Measurements from ENCODE around the gene BLOC1S5. TPM values are rescaled to one million over a fixed set of nuclear protein-coding genes. Genes with fewer than 3 reads are reported as not detected.

The BLOC1S5 gene
- total RNA-seq, 3 donors from 2014 or later = 12.5 to 26.2 (median 16.6) TPM

DNA sequence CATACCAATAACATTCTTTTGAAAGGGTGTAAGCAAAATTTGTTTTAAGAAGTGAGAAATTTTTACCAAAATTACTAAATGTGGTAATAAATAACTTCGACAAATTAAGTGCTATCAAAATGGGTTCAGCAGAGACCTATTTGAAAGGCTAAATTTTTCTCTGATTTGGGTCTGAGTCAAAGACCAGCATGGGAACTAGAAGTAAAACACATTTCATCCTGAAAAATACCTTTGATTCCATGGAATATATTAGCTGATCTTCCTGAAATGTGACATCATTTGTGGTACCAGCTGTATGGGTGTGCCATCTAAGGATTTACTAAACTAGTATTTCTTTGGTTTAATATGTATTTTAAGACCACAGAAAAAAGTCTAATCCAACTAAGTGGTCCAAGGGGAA, 63.6 kb downstream of the BLOC1S5 start:
- intact Hi-C loops (cut with DNase I; ENCODE audit: low total_unique reads) = loop anchor here (2.0 kb wide), 1 partner anchor 58 kb away; no protein-coding TSS in a partner anchor

DNA sequence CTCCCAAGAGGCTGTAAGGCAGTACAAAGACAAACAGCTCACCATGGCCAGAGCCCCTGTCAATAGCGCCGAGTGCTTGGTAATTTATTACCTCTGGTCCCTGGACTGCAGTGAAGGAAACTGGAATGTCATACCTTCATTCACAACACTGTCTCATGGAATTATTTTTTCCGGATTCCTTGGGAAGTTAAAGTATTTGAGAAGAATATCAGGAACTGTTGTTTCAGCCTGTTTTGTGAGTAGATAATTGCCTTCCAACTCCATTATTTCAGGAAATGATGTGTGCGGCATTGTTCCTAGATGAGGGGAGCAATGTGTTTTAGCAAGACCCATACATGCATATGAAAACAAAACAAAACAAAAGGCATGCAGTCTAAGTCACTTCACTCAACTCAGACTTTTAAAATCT, 64.0 kb downstream of the BLOC1S5 start:
- Histone ChIP-seq H3K27ac (no peak overlapping the region), H3K36me3 (no peaks in the 10 kb centered on the region), H3K27me3 (no peaks in the 10 kb centered on the region), H3K9me3 (no peaks in the 10 kb centered on the region), H3K4me1 (no peaks in the 10 kb centered on the region), H3K4me3 (no peak overlapping the region)
- TF ChIP-seq POLR2AphosphoS5 (IDR thresholded peaks at IDR 0.05) (no peak), POLR2A (IDR thresholded peaks at IDR 0.05) (no peak)
- TF ChIP-seq, protein P1, sequence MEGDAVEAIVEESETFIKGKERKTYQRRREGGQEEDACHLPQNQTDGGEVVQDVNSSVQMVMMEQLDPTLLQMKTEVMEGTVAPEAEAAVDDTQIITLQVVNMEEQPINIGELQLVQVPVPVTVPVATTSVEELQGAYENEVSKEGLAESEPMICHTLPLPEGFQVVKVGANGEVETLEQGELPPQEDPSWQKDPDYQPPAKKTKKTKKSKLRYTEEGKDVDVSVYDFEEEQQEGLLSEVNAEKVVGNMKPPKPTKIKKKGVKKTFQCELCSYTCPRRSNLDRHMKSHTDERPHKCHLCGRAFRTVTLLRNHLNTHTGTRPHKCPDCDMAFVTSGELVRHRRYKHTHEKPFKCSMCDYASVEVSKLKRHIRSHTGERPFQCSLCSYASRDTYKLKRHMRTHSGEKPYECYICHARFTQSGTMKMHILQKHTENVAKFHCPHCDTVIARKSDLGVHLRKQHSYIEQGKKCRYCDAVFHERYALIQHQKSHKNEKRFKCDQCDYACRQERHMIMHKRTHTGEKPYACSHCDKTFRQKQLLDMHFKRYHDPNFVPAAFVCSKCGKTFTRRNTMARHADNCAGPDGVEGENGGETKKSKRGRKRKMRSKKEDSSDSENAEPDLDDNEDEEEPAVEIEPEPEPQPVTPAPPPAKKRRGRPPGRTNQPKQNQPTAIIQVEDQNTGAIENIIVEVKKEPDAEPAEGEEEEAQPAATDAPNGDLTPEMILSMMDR (IDR thresholded peaks at IDR 0.05) = no peak
- intact Hi-C loops (cut with DNase I; ENCODE audit: low total_unique reads) = loop anchor here (2.0 kb wide), 1 partner anchor 57 kb away; no protein-coding TSS in a partner anchor
- DNase-seq (ENCODE audit: low spot score in 2 of 2) = no peak

More for the DNA sequence above, 63.6 kb downstream of the BLOC1S5 start:
- no peaks in the 10 kb centered on the region for H3K4me1 ChIP-seq
- H3K9me3 ChIP-seq = no peaks in the 10 kb centered on the region
- no peaks in the 10 kb centered on the region for H3K27me3 ChIP-seq
- no peak for DNase-seq (ENCODE audit: low spot score in 2 of 2)
- no peaks in the 10 kb centered on the region for H3K36me3 ChIP-seq
- no peak overlapping the region for H3K27ac ChIP-seq
- TF ChIP-seq, protein P1 (IDR thresholded peaks at IDR 0.05) = no peak
- TF ChIP-seq POLR2A (IDR thresholded peaks at IDR 0.05) (no peak), POLR2AphosphoS5 (IDR thresholded peaks at IDR 0.05) (no peak)
- no peak overlapping the region for H3K4me3 ChIP-seq

DNA sequence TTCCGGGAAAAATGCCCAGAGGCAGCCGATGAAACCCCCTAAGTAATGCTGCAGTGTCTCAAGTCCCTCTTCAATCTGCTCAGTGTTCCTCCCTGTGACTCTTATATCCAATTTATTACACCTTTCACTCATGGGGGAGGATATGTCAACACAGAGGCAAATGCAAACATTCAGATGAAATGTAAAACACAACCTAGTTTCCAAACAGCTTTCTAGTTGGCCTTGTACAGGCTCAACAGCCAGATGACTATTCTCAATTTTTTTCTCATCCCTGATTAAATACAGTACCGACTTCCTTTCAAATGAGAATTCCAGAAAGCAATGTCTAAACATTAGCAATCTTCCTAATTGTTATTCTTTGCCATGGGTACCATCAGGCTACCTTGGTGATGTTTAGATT, 65.0 kb downstream of the BLOC1S5 start:
- no peak for TF ChIP-seq POLR2AphosphoS5 (IDR thresholded peaks at IDR 0.05)
- TF ChIP-seq, protein P1 (IDR thresholded peaks at IDR 0.05) = no peak
- no peak for TF ChIP-seq POLR2A (IDR thresholded peaks at IDR 0.05)
- Histone ChIP-seq H3K4me3 (no peak overlapping the region), H3K9me3 (no peaks in the 10 kb centered on the region), H3K27me3 (no peaks in the 10 kb centered on the region), H3K4me1 (no peaks in the 10 kb centered on the region), H3K27ac (no peak overlapping the region), H3K36me3 (no peaks in the 10 kb centered on the region)
- intact Hi-C loops (cut with DNase I; ENCODE audit: low total_unique reads) = no loop called here
- DNase-seq (ENCODE audit: low spot score in 2 of 2) = no peak

DNA sequence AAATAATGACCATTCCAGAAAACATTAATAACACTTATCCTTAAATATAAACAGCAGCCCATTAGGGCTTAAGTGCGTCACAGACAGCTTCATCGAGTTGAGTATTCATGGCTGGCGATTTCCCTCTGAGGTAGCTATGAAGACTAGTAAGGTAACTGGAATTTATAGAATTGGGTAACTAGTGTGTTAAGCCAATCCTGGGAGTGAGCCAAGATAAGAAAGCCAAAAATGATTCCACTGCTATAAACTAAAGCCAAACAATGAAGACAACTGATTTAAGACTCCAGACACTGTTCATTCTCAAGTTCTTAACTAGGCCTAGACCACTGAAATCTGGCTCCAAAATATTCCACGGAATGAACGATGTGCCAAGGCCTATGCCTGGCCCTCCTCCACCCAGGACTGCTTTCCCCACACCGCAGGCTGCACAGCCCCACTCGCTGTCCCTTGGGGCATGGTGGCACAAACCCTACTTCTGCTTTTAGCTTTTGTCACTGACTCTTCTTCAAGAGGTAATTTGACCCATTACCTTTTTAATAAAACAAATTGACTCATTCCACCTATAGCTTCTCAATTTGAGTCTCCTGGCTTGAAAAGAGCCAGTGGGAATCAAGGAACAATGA, 66.0 kb downstream of the BLOC1S5 start:
- no peak overlapping the region for H3K4me3 ChIP-seq
- H3K27ac ChIP-seq = no peak overlapping the region
- H3K27me3 ChIP-seq = no peaks in the 10 kb centered on the region
- intact Hi-C loops (cut with DNase I; ENCODE audit: low total_unique reads) = no loop called here
- H3K4me1 ChIP-seq = no peaks in the 10 kb centered on the region
- no peaks in the 10 kb centered on the region for H3K9me3 ChIP-seq
- TF ChIP-seq POLR2A (IDR thresholded peaks at IDR 0.05) (no peak), POLR2AphosphoS5 (IDR thresholded peaks at IDR 0.05) (no peak)
- TF ChIP-seq, protein P1 (IDR thresholded peaks at IDR 0.05) = no peak
- DNase-seq (ENCODE audit: low spot score in 2 of 2) = no peak
- no peaks in the 10 kb centered on the region for H3K36me3 ChIP-seq

DNA sequence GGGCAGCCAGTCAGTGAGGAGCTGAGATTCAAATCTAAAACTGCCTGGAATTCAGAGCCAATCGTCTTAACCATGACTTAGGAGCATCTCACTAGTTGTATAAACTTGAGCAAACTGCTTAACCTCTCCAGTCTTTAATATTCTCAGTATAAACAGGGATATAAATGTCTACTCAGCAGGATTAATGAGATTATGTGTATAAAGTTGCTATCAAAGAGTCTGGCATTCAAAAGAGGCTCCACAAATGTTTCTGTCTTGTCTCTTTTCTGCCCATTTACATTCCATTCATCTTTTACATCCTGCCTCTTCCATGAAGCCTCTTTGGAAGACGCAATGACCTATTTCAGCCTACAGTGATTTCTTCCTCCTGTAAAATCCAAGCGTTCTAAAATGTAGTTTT, 66.9 kb downstream of the BLOC1S5 start:
- Histone ChIP-seq H3K27me3 (no peaks in the 10 kb centered on the region), H3K36me3 (no peaks in the 10 kb centered on the region), H3K4me1 (no peaks in the 10 kb centered on the region), H3K9me3 (no peaks in the 10 kb centered on the region), H3K27ac (no peak overlapping the region), H3K4me3 (no peak overlapping the region)
- intact Hi-C loops (cut with DNase I; ENCODE audit: low total_unique reads) = no loop called here
- DNase-seq (ENCODE audit: low spot score in 2 of 2) = no peak
- no peak for TF ChIP-seq POLR2AphosphoS5 (IDR thresholded peaks at IDR 0.05)
